ENCODE measurements around the gene TTC19.

The TTC19 gene, protein sequence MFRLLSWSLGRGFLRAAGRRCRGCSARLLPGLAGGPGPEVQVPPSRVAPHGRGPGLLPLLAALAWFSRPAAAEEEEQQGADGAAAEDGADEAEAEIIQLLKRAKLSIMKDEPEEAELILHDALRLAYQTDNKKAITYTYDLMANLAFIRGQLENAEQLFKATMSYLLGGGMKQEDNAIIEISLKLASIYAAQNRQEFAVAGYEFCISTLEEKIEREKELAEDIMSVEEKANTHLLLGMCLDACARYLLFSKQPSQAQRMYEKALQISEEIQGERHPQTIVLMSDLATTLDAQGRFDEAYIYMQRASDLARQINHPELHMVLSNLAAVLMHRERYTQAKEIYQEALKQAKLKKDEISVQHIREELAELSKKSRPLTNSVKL

DNA sequence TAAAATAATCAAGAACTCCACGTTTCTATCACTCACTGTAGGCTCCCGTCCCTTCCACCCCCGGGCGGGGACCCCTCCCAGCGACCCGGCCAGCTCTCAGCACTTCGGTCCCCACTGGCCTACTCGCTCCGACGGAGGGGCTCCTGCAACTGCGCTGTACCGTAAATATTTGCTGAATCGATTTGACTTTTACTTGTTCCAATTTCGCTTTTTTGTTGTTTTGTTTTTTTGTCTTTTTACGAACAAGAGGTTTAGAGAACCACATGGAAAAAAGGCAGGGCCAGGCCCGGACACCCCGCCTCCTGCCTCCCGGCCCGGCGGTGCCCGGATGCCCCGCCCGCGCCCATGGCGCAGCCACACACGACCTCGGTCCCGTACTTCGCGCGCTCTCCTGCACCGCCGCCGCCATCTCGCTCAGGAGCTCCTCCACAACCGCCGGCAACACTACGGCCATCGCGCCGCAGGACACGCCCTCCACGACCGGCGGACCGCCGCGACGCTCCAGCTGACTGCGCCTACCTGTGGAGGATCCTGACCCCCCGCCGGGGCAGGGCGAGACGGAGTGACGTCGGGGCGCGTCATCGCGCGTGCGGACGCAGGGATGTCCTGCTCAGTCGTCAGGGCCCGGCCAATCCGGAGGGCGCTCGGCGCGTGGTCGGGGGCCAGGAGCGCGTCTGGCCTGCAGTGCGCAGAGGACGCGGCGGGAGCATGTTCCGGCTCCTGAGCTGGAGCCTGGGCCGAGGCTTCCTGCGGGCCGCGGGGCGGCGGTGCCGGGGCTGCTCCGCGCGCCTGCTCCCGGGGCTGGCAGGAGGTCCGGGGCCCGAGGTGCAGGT lies at the start of gene TTC19, which contains the start of gene ZSWIM7:
Gene TTC19, plus strand, starts transcription at position 684 of the 833 bp plus-strand sequence. Its CDS starts 25 bp downstream, at position 709.
Gene ZSWIM7, minus strand, starts transcription at position 564 of the 833 bp plus-strand sequence. Its CDS starts 110 bp downstream, at position 454.
- DNase-seq (ENCODE audit: low spot score): peak; percentile 91

DNA sequence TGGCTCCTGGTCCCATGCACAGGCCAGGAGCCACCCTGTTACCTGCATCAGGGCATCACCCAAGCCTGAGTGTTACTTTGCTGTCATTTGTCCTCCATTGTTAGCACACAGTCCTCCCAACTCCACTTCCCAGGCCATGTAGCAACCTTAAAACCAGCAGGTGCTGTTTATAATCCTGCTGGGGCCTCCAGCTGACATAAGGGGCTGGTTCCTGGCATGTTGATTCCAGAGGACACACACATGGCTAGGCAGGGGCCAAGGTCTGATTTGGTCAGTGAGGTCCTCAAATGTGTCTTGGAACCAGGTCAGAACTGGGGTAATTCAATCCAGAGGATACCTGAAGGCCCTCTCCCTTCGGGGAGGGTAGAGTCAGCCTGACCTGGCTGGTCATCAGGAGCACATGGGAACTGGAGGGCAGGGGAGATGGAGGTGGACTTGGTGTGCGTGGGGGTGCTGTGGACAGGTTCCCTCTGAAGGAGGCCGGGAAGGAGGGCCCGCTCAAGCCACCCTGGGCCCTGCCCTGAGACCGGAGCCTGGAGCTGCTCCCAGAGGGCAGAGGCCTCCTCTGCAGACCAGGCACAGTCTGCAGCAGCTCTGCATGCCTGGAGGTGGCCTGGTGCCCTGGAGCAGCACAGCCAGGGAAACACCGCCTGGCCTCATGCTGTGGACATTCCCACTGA lies 48.1 kb upstream of the TTC19 start:
- no peak for DNase-seq (ENCODE audit: low spot score)

DNA sequence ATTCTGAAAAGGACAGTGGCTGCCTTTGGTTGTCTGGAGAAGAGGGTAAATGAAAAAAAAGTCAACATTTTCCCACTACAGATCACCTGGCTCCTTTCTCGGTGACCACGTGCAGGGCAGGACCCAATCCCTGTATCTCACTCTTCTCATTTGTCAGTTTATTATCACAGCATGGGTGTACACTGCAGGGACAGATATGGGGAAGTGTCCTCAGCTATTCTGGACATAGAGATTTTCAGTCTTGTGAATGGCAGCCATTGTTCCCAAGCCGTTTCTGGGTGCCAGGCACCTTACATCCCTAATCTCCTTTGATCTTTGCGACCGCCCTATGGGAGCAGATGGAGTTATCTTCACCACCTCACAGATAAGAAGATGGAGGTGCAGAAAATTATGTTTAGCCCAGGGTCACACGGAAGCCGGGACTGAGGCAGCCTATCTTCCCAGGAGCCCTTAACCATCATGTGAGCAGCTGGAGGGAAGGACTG lies 47.5 kb upstream of the TTC19 start:
- no peak for DNase-seq (ENCODE audit: low spot score)

DNA sequence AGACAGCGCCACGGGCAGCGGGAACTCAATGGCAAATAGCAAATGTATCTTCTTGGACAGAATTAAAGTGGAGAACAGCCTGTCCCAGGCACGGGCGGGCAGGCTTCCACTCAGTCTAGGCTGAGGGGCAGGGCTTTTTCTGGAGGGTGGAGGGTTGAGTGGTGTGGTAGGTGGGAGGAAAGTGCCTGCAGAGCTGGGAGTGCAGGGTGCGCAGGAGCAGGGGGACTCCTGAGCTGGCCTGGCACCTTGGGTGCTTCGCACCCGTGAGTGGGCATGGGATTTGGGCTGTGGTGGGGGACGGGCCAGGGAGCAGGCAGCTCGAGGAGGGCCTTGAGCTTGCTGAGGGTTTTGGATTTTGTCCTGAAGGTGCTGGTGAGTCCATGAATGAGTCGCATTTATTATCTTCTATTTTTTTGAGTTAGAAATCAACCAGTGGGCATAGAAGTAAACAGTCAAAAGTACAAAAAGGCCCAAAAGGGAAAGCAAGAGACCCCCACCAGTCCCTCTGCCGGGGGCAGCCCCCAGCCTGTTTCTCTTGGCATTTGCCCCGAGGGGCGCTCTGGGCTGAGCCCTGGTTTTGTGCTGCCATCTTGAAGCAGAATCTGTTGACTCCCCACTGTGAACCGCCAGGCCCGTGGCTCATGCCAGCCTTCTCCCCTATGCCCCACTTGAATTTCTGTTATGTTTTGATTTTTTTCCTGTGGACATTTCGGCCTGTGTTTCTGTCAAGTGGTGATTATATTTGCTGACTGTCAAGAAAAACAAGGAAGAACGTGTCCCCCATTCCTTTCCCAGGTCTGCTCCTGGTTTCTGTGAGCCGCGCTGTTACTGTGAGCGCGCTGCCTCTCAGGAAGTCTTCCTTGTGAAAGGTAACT lies 46.5 kb upstream of the TTC19 start:
- DNase-seq (ENCODE audit: low spot score): no peak

DNA sequence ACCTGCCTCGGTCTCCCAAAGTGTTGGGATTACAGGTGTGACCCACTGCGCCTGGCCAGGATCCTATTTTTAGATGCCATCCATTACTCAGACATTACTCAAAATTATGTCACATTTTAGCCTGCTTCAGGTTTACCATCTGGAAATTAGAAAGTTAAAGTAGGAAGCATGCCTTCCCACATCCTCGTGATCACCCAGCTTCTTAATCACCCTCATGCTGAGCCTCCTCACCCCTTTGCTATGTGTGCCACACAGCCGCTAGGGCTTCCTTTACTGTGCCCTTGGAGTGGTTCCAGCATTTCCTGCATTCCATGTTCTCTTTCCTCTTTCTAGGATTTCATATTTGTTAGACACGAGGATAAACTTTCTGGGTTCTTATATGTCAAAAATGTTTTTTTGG lies 45.4 kb upstream of the TTC19 start:
- DNase-seq (ENCODE audit: low spot score): peak; percentile 92

DNA sequence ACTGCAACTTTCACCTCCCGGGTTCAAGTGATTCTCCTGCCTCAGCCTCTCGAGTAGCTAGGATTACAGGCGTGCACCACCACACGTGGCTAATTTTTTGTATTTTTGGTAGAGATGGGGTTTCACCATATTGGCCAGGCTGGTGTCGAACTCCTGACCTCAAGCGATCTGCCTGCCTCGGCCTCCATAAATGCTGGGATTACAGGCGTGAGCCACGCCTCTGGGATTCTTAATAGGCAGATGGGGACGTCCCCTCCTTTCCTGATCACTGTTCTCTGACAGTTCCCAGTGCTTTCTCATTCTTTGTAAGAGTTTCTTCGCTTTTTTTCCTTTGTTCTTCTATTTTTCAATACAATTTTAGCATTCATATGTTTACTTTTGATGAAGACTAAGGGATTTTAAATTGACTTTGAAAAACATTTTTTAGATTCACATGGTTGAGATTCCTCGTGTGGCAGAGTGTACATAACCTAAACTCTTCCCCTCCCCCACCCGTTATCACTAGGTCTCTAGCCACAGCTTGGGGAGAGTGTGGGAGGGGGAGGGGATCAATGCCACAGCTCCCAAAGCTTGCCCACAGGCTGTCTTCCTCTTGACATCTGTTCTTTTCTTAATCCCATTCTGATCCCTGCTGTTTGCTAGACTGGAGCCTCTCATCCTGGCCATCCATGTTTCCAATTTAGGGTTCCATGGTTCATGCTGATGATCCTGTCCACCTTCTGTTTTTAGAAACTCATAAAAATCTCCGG lies 43.7 kb upstream of the TTC19 start:
- no peak for DNase-seq (ENCODE audit: low spot score)

DNA sequence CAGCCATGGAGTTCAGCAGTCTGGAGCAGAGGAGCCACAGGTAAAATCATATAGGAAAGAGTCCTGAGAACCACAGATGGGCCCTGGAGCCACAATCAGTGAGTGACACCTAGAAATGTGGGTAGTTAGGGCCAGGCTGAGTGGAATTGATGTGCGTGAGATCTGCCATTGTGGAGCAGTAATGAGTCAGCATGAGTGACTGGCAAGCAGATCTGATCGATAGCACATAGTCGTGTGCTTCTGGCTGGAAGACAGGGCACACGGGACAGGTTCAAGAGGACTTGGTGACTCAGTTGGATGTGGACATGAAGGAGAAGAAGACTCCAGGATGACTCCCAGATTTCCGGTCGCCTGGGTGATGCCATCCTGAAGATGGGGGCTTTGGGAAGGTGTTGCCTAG lies 42.4 kb upstream of the TTC19 start:
- DNase-seq (ENCODE audit: low spot score): no peak

DNA sequence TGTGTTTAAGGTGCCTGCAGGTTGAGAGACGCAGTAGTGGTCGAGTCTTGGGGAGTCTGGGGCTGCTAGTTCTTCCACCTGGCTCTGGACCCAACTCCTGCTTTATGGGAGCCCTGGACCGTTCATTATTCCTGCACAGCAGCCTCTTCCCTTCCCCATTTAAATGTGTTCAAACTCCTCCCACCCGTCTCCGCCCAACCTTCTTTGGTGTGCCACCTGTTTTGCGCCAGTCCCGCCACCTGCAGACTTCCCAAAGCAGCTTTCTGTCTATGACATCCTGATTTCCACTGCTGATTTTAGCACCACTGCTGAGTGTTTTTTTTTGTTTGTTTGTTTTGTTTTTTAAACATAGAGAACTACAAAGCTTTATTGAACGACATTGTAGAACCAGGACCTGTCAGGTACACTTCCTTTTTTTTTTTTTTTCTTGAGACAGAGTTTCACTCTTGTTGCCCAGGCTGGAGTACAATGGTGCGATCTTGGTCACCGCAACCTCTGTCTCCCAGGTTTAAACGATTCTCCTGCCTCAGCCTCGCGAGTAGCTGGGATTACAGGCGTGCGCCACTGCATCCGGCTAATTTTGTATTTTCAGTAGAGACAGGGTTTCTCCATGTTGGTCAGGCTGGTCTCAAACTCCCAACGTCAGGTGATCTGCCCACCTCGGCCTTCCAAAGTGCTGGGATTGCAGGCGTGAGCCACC lies 41.9 kb upstream of the TTC19 start:
- no peak for DNase-seq (ENCODE audit: low spot score)

DNA sequence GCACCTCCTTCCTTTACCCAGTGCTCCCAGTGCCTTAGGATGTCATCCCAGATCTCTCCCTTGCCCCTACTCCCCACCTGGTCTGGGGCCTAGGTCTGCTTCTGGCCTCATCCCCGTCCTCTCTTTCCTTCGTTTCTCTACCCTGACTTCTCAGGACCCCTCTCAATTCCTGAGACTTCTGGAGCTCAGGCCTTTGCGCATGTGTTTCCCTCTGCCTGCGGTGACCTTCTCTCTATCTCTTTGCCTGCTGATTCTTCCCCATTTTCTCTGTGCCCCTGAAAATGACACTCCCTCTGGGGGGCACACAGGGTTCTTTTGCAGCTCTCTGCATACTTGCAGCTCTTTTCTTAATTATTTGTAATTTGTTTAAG lies 41.2 kb upstream of the TTC19 start:
- DNase-seq (ENCODE audit: low spot score): no peak

DNA sequence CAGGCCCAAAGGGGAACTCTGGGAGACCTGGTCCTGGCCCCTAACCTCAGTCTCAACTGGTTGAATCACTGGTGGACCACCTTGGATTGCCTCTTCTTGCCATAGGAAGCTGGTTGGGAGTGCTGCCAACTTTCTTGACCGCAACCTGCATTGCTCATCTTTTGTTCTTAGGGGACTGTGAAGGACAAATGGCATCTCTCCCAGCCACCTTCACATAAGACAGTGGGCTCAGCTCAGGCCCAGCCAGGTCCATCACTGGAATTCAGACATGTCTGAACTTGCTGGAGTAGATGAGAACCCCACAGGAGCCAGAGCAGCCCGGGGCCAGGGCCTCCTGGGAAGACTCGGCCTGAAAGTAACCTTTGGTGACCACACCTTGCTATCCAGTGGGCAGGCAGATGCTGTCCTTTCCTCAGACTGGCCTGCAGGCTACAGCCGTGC lies 35.9 kb upstream of the TTC19 start:
- no peak for DNase-seq (ENCODE audit: low spot score)

DNA sequence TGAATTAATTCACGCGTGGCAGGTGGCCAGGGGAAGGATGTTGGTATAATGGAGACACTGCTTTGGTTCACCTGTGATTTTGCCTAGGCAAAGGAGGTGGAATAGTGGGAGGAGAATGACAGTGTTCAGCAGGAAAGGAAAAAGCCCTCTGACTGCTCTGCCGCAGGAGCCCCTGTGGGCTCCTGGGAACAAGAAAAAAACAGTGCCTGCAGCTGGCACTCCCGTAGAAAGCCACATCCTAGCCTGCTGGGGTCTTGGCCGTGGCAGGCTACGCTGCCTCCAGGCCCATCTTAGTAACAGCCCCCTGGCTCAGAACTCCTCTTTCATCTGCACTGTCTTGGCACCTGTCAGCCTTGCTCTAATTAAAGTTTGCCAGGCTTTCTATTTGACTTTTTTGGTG lies 34.1 kb upstream of the TTC19 start:
- no peak for DNase-seq (ENCODE audit: low spot score)

DNA sequence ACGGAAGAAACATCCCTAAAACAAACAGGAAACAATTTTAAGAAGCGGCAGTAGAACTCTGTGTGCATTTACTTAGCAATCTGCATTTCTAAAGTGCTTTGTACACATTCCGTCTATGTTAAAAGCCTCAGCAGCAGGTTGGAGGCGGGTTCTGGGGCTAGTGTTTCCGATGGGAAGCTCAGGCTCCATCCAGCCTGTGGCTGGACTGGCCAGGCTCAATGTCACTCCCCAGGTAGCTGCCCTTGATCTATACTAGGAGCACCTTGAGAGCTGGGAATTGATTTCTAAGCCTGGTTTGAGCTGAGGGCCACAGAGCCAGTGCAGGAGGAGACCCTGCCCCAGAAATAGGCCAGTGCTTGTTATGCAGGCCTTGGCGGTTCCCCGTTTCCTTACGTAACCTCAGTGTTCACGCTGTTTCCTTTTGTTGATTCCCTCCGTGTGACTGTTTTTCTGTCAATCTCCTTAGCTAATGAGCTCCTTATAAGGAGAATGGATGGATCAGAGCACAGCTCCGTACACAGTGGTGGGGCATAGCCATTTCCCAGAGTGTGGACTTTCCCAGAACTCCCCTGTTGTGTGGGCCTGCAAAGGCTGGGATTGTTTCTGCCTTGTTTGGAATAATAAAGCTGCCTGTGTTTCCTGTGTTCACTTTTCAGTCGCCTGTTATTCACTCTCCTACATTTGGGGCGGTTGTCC lies 33.3 kb upstream of the TTC19 start:
- no peak for DNase-seq (ENCODE audit: low spot score)

DNA sequence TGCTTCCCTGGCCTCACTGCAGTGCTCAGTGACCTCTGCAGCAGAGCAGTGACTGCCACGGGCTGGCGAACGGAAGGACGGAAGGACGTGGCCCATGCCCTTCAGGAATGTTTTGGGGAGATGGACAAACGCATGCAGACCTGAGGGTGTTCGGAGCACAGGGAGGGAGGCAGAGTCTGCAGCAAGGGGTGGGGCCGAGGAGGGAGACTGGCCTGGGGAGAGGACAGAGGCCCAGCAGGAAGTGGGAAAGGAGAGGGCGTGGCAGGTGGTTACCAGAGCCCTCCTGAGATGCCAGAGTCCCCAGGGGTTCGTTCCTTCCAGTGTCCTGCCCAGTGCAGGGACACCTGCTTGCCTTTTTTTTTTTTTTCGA lies 32.8 kb upstream of the TTC19 start:
- DNase-seq (ENCODE audit: low spot score): no peak

DNA sequence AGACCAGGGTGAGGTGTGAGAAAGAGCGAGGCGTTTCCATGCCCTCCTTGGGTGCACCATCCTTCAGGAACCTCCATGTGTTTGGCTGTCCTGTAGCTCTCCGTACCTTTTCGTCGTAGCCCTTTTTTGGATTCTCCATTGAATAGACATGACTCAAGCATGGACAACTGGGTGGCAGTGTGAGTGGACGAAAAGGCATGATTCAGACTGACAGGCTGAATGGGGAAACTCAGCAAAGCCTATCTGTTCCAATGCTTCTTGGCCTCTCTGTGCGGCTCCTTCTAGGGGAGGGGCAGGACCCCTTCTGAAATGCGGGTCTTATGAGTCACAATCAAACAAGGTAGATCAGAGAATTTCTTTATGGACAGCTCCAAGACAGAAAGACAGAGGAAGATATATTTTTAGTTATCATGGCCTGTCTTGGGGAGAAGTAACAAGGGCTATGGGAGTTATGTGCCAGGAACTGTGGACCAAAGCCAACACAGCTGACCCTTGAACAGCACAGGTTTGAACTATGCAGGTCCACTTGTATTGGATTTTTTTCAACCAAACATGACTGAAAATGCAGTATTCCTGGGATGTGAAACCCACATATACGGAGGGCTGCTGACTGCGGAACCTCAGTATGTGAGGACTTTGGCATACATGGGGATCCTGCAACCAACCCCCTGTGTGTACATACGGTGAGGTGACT lies 31.8 kb upstream of the TTC19 start:
- no peak for DNase-seq (ENCODE audit: low spot score)

DNA sequence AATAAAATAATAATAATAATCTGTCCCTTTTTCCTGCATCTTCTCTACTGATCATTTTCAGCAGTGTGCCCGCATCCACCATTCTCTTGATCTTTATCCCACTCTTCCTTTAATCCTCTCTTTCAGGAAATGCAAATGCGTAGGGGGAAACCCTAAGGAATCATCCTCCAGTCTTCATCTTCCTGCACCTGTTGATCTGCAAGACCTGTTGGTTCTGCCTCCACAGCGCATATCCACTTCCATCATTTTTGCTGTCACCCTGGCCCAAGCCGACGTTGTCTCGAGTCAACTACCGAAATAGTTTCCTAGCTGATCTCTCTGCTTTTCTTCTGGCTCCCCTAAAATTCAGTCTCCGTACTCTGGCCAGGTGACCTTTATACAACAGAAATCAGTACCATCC lies 30.2 kb upstream of the TTC19 start:
- no peak for DNase-seq (ENCODE audit: low spot score)

DNA sequence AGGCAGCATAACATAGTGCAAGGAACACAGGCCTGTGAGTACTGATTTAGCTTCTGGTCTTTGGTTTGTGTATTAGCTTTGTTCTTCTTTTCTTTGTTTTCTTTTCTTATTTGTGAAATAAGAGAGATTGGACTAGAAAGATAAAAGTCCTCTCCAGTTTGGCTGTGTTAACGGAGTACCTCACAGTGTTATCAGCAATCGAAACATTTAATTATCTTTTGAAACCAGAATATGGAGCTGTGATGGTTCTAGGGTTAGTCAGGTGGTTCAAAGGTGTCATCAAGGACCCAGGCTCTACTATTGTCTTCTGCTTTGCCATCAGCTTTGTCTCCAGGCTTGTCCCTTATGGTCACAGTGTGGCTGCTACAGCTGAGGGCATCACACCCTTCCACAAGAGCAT lies 29.1 kb upstream of the TTC19 start:
- no peak for DNase-seq (ENCODE audit: low spot score)

DNA sequence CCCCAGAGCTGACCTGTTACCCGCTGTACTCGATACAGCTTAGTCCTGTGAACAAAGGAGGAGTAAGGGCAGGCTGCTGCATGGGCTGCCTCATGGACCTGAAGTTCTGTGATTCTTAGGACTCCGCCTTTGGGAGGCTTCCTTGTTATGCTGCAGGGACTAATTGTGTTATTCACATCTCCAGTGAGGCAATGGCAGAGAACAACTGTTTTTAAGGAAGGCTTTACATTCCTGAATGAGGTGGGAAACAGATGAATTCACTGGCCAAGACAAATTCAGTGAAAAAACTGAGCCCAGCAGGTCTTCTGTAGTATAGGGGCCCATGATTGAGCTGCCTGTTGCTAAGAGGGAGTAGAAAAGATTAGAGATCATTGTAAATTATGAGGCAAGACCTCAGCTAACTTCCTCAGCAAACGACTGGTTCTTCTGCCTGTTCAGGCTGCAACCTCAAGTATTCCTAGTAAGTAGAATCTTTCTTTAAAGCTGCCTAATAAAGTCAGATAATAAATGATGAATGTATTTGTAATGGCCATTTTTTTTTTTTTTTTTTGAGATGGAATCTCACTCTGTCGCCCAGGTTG lies 28.4 kb upstream of the TTC19 start:
- DNase-seq (ENCODE audit: low spot score): no peak

DNA sequence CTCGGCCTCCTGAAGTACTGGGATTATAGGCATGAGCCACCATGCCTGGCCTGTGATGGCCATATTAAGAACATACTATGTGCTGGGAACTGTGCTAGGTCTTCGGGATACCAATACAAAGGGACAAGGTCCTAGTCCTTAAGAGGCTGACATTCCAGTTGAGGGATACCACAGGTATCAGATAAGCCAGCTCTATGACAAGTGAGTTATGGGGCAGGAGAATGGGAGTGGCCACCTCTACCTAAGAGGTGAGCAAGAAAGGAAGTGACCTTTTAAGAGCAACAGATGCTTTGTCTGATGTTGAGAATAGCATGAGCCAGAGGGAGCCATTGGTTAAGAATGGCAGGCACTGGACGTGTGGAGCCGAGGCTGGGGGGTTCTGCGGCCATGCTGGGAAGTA lies 27.7 kb upstream of the TTC19 start:
- DNase-seq (ENCODE audit: low spot score): no peak
